Duodenal mucosa (tissue), 2 donors: ENCODE measurements around the gene ZNF574.

Source experiments
- H3K27ac ChIP-seq: one replicate; pipeline ENCODE4 v1.7.0; 2013; ENCODE audit warnings: low read depth, low read length
- H3K27me3 ChIP-seq, 2 donors: one replicate each; pipeline ENCODE4 v1.7.0; 2013; ENCODE audit warnings: low read length in 2 of 2, control low read depth in 1 of 2; ENCODE audit not compliant: insufficient read depth in 2 of 2, control insufficient read depth in 1 of 2
- H3K36me3 ChIP-seq, 2 donors: one replicate each; pipeline ENCODE4 v1.7.0; 2013; ENCODE audit warnings: low read length in 2 of 2, control low read depth in 1 of 2; ENCODE audit not compliant: insufficient read depth in 2 of 2, control insufficient read depth in 1 of 2
- H3K4me1 ChIP-seq, 2 donors: one replicate each; pipeline ENCODE4 v1.7.0; 2013; ENCODE audit warnings: low read length in 2 of 2, control low read depth in 1 of 2; ENCODE audit not compliant: insufficient read depth in 2 of 2, control insufficient read depth in 1 of 2
- H3K4me3 ChIP-seq, 2 donors: one replicate each; pipeline ENCODE4 v1.7.0; 2013; ENCODE audit warnings: low read length in 2 of 2, low read depth in 1 of 2
- H3K9ac ChIP-seq, 2 donors: one replicate each; pipeline ENCODE4 v1.7.0; 2013; ENCODE audit warnings: low read length in 2 of 2, low read depth in 1 of 2
- H3K9me3 ChIP-seq, 2 donors: one replicate each; pipeline ENCODE4 v1.7.0; 2013; ENCODE audit warnings: low read length in 2 of 2, control low read depth in 1 of 2; ENCODE audit not compliant: control insufficient read depth in 1 of 2

Gene ZNF574

GRCh38 chr19:42068756-42069571 is 7.0 kb upstream of the ZNF574 start:
- Histone ChIP-seq H3K27ac (no peak overlapping the region), H3K36me3 (no peaks in the 10 kb centered on the region), H3K4me1 (no peaks in the 10 kb centered on the region), H3K9ac (peak overlapping the region in 1 of 2 donors; percentile 18), H3K27me3 (peaks cover 16 to 25% of the 10 kb centered on the region in 2 donors), H3K9me3 (no peaks in the 10 kb centered on the region), H3K4me3 (no peak overlapping the region)

GRCh38 chr19:42069619-42070351 is 6.2 kb upstream of the ZNF574 start, which contains the start of gene GRIK5:
Gene GRIK5, minus strand, starts transcription at chr19:42070206. Its CDS starts 4,436 bp downstream, at chr19:42065770.
- H3K9ac ChIP-seq: no peak within 1 kb of the TSS
- H3K4me3 ChIP-seq: no peak within 1 kb of the TSS
- H3K27ac ChIP-seq: no peak within 1 kb of the TSS

GRCh38 chr19:42071247-42071646 is 4.7 kb upstream of the ZNF574 start:
- Histone ChIP-seq H3K9ac (no peak overlapping the region), H3K27ac (no peak overlapping the region), H3K4me3 (no peak overlapping the region), H3K27me3 (peaks cover 16 to 22% of the 10 kb centered on the region in 2 donors), H3K9me3 (no peaks in the 10 kb centered on the region), H3K36me3 (no peaks in the 10 kb centered on the region), H3K4me1 (peaks cover 0 to 5% of the 10 kb centered on the region in 2 donors)

More at GRCh38 chr19:42069619-42070351, 6.2 kb upstream of the ZNF574 start, which contains the start of gene GRIK5:
- no peaks in the 10 kb centered on the region for H3K36me3 ChIP-seq
- H3K27me3 ChIP-seq: peaks cover 16 to 25% of the 10 kb centered on the region in 2 donors
- peaks cover 0 to under 1% of the 10 kb centered on the region in 2 donors for H3K4me1 ChIP-seq
- H3K9me3 ChIP-seq: no peaks in the 10 kb centered on the region

- peak overlapping the region; percentile 99 for H3K9ac ChIP-seq
- no peaks in the 10 kb centered on the region for H3K27me3 ChIP-seq
- peaks cover 14 to 15% of the 10 kb centered on the region in 2 donors for H3K36me3 ChIP-seq
- peak overlapping the region; percentile 96 for H3K27ac ChIP-seq
- no peaks in the 10 kb centered on the region for H3K9me3 ChIP-seq
- H3K4me1 ChIP-seq: peaks cover 14 to 18% of the 10 kb centered on the region in 2 donors
- H3K4me3 ChIP-seq: peak overlapping the region; percentile 86 to 92
Measured at GRCh38 chr19:42074513-42075363, 1.2 kb upstream of the ZNF574 start.

GRCh38 chr19:42075364-42075615 is 676 bp upstream of the ZNF574 start:
- H3K9me3 ChIP-seq: no peaks in the 10 kb centered on the region
- no peaks in the 10 kb centered on the region for H3K27me3 ChIP-seq
- H3K27ac ChIP-seq: peak overlapping the region; percentile 96
- peaks cover 14 to 18% of the 10 kb centered on the region in 2 donors for H3K4me1 ChIP-seq
- peaks cover 18 to 21% of the 10 kb centered on the region in 2 donors for H3K36me3 ChIP-seq
- peak overlapping the region; percentile 99 for H3K9ac ChIP-seq
- H3K4me3 ChIP-seq: peak overlapping the region; percentile 86 to 92

GRCh38 chr19:42076380-42076944 is 496 bp downstream of the ZNF574 start:
- H3K9me3 ChIP-seq: no peaks in the 10 kb centered on the region
- H3K27me3 ChIP-seq: no peaks in the 10 kb centered on the region
- peak overlapping the region; percentile 86 to 91 for H3K4me3 ChIP-seq
- H3K4me1 ChIP-seq: peaks cover 17 to 18% of the 10 kb centered on the region in 2 donors
- H3K36me3 ChIP-seq: peaks cover 24 to 32% of the 10 kb centered on the region in 2 donors
- H3K27ac ChIP-seq: peak overlapping the region; percentile 87
- peak overlapping the region; percentile 87 to 90 for H3K9ac ChIP-seq

GRCh38 chr19:42078058-42078457 is 2.1 kb downstream of the ZNF574 start:
- H3K9ac ChIP-seq: peak overlapping the region in 1 of 2 donors; percentile 87
- no peaks in the 10 kb centered on the region for H3K9me3 ChIP-seq
- H3K27me3 ChIP-seq: no peaks in the 10 kb centered on the region
- peaks cover 24 to 33% of the 10 kb centered on the region in 2 donors for H3K36me3 ChIP-seq
- H3K27ac ChIP-seq: no peak overlapping the region
- H3K4me3 ChIP-seq: no peak overlapping the region
- H3K4me1 ChIP-seq: peaks cover 22 to 25% of the 10 kb centered on the region in 2 donors

GRCh38 chr19:42078538-42079275 is 2.7 kb downstream of the ZNF574 start:
- Histone ChIP-seq H3K27me3 (no peaks in the 10 kb centered on the region), H3K27ac (no peak overlapping the region), H3K9ac (no peak overlapping the region), H3K4me1 (peaks cover 22 to 25% of the 10 kb centered on the region in 2 donors), H3K36me3 (peaks cover 24 to 33% of the 10 kb centered on the region in 2 donors), H3K4me3 (no peak overlapping the region), H3K9me3 (no peaks in the 10 kb centered on the region)

- Histone ChIP-seq H3K27me3 (no peaks in the 10 kb centered on the region), H3K36me3 (peaks cover 24 to 33% of the 10 kb centered on the region in 2 donors), H3K4me3 (no peak overlapping the region), H3K4me1 (peaks cover 22 to 25% of the 10 kb centered on the region in 2 donors), H3K27ac (no peak overlapping the region), H3K9ac (no peak overlapping the region), H3K9me3 (no peaks in the 10 kb centered on the region)
Measured at GRCh38 chr19:42079276-42079669, 3.3 kb downstream of the ZNF574 start.
